Measurements from ENCODE around the gene BTG2.

- TF ChIP-seq CTCF (IDR thresholded peaks at IDR 0.05) (no peak), ZFX (IDR thresholded peaks at IDR 0.05; ENCODE audit: borderline replicate concordance) (no peak)
Observed at GRCh38 chr1:203325026-203325417, 19.7 kb downstream of the BTG2 start.

All from 22Rv1 (cell line).